ENCODE results near the gene AARS2. TPM values are rescaled to one million over a fixed set of nuclear protein-coding genes. Genes with fewer than 3 reads are reported as not detected.
A peak's percentile ranks its signal among the peaks of the same experiment; 100 is the strongest.

AARS2 gene
- total RNA-seq, 1 donor from 2014 or later: 10.6 TPM

DNA sequence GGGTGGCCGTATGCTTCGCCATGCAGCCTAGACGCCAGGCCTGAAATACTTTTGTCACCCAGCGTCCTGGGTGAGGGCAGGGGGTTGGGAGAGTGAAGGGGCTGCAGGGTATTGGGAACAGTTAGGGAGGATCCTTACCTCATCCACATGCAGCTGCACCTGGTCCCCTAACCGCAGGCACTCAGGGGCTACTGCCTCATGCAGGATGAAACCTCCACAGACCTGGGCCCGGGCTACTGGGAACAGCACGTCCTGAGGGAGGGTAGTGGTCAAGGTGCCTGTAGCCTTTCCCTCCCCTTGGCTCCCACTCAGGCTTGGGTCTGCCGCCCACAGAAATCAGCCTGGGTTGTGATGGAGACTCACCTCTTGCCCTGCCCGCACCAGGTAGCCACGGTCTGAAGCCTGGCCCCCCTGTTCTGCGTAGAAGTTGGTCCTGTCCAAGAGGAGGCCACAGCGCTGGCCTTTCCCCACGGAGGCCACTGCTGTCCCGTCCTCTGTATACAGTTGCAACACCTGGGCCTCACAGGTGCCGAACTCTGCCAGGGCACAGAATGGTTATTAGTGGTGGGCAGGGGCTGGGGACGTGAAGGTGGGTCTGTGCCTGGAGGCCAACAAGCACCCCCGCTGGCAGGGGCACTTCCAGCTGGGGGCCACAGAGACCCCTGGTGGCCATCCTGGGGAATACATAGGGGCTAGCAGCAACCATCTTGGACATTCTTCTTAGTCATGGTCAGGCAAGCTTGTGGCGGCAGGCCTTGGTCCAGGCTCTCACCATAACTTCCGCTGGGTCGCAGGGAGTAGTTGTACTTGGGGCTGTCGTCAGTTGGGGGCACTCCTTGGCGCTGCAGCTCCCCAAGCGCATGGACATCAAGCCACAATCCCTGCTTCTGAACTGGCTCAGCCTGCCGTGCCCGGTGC, 8.6 kb downstream of the AARS2 start:
- intact Hi-C loops (cut with DNase I): no loop called here
- DNase-seq (ENCODE audit: missing footprints) (no peak), ATAC-seq (no peak)

DNA sequence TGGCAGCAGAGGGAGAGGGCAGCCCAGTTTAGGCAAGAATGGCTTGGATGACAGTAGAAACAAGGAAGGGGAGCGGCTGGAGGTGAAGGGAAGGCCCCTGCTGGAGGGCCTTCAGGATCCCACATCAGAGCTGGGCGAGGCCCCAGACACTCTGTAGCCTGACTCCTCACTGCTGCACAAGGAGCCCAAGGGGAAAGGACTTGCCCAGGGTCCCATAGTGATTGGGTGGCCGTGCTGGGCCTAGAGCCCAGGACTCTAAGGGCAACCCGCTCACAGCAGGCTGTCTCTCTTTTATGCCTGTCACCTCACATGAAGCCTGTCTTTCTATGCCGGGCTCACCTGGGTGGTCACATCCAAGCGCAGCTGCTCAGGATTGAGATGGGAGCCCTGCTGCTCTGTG, 9.3 kb downstream of the AARS2 start:
- DNase-seq (ENCODE audit: missing footprints) (no peak), ATAC-seq (no peak)
- intact Hi-C loops (cut with DNase I): no loop called here

DNA sequence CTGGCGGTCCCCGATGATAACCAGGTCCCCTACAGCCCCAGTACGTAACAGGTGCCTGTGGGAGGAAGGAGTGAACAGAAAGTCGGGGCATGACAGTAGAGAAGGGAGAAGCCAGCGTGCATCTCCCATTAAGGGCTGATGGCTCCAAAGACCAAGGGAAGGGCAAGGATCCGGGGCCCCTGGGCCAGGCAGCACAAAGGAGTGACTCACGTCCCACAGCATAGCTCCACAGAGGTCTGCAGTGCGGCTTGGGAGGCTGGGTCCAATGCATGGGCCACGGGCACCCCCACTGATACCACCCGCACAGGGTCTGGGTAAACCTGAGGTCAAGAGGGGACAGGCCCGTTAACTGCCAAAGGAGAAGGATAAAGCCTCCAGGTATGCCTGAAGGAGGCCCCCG, 10.3 kb downstream of the AARS2 start:
- ATAC-seq (no peak), DNase-seq (ENCODE audit: missing footprints) (no peak)
- intact Hi-C loops (cut with DNase I): no loop called here

DNA sequence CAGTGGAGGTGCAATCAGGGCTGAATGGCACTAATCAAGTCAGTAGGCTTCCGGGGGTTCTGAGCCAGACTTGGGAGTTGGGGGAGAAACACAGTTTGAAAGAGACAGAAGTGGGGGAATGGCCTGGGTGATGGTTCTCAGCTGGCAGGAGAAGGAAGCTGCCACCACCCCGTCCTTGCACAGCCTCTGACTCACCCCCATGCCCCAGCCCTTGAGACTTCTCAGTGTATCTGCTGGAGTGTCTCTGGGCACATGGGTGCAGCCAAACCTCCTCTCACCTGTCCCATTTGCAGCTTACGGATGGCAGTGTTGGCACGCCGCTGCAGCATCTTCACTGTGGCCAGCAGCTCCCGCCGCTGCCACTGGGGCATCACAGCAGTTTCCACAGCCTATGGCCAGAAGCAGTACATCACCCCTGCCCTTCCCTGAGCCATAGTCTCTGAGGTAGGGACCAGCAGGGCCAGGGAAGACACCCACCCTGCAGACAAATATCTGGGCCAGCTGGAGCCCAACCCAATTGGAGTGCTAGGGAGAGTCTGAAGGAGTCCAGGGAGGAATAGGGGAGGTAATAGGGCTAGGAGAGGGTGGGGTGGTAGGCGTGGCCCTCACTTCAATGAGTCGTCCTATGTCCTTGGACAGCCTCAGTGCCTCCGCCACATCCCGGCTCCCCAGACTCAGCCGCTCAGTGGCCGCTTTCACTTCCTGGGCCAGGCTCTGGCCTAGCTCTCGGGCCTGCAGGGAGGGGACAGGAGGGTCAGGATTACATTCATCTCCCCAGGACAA, 11.2 kb downstream of the AARS2 start:
- DNase-seq (ENCODE audit: missing footprints): no peak
- no peak for ATAC-seq
- intact Hi-C loops (cut with DNase I): no loop called here

DNA sequence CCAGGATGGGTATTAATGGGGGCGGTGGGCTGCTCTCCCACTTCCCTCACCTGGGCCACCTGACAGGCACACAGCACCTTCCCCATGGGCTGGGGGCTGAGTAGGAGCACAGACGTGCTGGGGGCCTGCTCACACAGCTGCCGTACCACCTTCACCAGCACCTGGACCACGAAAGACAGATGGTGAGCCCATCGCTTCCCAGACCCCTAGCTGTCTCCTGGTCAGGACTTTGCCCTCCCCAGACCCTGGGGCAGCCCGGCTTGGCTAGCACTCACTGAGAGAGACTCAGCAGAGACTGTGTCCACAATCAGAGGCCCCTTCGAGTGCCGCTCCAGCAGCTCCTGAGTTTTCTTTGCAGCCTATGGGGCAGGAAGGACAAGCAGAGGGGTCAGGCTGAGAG, 12.0 kb downstream of the AARS2 start:
- no peak for DNase-seq (ENCODE audit: missing footprints)
- ATAC-seq: no peak
- intact Hi-C loops (cut with DNase I): no loop called here

DNA sequence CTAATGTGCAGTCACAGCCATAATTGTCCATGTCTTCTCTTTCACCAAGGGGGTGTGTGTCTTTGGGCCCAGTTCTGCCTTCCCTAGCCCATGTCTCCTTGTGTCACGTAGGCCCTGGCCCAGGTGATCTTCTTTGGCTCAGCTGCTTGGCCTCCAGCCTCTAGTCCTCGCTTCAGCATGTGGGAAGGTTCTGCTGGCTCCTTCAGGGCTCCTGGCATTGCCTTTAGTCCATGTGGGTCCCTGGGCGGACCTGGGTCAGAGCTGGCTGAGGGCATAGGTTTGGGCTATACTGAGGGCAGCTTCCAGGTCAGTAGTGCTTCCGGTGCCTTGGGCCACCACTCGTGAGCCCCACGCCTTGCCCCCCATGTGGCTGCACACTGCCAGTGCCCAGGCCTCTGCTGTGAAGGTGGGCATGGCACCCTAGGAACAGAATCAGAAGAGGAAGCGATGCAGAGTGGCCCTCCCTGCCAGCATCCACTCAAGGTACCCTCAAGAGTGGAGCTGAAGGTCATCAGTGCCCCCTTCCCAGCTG, 12.8 kb downstream of the AARS2 start:
- intact Hi-C loops (cut with DNase I): no loop called here
- DNase-seq (ENCODE audit: missing footprints) (no peak), ATAC-seq (no peak)

DNA sequence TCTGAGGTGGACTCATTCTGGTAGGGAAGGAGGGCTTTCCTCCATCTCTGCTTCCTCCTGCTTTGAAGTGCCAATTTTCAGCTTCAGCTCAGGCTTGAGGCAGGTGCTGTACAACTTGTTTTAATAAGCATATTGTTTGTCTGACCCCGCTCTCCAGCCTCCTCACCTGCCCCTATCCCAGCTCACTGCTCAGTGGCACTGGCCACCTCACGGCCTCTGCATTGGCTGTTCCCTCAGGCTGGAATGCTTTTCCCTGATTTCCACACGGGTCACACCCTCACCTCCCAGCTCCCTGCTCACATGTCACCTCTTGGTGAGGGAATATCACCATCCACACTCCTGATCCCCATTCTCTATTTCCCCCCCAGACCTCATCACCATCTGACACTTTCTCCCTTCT, 14.3 kb downstream of the AARS2 start:
- ATAC-seq (no peak), DNase-seq (ENCODE audit: missing footprints) (no peak)
- intact Hi-C loops (cut with DNase I): no loop called here

DNA sequence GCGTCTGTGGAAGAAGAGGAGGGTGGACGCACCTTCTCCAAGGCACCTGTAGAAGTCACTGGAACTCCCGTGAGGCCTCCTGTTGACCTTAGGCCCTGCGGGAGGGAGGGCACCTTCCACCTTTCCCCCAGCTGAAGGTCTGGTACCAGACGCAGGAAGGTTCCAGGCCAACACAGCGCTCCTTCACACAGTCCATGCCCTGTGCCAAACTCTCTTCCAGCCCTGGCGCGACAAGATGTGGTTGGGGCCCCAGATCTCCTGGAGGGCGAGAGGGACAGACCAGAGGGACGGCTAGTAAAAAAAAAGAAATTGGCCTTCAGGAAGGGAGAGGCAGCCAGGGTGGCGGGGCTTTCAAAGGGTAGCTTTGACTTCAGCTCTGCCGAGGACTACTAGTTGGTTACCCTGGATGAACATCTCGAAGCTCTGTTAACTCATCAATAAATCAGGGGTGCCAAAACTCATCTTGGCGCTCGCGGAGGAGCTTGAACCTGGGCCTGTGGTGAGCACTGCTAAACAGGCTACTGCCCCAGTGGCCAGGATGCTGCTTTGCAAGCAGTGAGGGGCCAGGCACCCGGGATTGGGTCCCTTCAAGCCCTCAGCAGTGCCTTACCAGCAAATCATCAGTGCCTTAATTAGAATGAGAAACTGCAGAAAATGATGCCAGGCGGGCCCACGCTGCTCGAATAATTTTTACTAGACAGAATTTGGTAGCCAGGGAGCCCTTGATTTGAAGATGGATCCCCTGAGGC, 14.9 kb downstream of the AARS2 start:
- DNase-seq (ENCODE audit: missing footprints) (no peak), ATAC-seq (peak; percentile 1)
- intact Hi-C loops (cut with DNase I): no loop called here

DNA sequence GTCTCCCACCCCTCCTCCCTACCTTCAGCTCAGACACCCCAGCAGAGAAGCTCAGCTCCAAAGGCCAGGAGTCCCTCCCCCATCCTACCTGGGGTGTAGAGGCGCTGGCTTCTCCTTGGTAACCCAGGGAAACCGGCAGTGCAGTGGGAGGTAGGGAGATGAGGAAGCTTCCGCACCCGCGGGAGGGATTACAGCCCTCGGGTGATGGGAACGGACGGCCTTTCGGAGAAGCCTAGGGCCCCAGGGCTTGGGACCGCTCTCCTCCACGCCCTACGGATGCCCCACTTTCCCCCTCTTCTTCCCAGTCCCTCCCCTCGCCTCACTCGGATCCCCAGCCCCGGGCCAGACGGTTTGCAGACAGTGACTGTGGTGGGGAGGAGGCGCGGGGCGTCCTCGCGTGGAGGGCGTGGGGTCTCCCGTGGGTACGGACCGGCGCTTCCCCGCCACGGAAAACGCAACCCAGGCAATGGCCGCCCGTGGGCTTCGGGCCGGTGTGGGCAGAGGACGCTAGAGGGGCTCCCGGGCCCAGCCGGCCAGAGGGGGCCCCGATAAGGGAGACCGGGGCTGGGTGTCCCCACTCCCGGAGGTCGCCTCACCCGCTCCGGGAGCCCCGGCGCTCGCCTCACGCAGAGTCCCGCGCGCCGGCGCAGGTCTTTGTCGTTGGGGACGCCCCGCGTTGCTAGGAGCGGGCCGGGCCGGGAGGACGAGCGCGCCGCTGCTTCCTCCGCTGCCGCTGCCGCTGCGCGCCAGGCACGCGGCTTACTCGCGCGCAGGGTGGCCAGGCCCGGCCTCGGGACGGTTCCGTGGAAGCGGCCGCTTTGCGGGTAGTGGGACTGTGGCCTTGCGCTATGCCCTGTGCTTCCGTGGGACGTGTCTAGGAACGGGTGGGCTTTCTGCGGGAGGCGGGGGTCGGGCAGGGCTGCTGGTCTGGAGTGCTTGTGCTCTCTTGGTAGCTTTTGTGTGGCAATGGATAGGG, 15.8 kb downstream of the AARS2 start:
- intact Hi-C loops (cut with DNase I): no loop called here
- ATAC-seq (peak; percentile 68), DNase-seq (ENCODE audit: missing footprints) (no peak)

DNA sequence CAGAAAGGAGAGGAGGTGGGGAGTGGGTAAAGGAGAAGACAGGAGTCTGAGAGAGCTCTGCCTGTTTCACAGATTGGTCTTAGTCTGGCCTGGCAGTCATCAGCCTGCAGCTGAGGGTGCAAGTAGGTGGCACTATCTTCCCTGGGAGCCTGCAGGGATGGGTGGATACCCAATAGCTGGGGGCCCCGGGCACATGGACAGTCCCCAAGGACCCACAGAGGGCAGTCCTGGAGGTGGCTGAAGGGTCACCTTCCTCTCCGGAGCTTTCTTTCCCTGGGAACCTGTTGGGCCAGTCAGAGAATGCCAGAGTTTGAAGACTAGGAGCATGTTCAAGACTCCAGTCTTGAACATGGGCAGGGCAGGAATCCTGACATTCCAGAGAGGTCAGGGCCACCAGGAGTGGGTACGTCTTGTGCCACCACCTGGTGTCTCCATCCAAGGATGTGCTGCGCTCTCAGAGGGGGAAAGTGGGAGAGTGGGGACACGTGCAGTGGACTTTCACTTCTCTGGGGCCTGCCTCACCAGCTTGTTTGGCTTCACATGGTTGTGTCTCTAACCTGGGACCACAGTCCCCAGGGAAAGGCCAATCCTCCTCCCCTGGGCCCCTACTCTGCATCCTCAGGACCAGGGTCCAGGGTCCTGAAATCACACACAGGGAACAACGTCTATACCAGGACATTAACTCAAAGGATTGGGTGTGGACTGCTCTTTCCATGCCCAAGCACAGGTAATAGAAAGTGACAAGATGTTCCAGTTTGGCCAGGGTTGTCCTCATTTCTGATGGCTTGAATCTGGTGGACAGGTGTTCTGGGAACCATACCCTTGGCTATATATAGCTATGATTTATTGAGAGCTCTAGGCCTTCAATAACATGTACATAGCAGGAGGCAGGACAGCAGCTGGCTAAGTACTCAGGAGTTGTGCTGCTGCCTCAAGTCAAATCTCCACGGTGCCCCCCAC, 18.0 kb downstream of the AARS2 start:
- ATAC-seq (no peak), DNase-seq (ENCODE audit: missing footprints) (no peak)
- intact Hi-C loops (cut with DNase I): no loop called here

DNA sequence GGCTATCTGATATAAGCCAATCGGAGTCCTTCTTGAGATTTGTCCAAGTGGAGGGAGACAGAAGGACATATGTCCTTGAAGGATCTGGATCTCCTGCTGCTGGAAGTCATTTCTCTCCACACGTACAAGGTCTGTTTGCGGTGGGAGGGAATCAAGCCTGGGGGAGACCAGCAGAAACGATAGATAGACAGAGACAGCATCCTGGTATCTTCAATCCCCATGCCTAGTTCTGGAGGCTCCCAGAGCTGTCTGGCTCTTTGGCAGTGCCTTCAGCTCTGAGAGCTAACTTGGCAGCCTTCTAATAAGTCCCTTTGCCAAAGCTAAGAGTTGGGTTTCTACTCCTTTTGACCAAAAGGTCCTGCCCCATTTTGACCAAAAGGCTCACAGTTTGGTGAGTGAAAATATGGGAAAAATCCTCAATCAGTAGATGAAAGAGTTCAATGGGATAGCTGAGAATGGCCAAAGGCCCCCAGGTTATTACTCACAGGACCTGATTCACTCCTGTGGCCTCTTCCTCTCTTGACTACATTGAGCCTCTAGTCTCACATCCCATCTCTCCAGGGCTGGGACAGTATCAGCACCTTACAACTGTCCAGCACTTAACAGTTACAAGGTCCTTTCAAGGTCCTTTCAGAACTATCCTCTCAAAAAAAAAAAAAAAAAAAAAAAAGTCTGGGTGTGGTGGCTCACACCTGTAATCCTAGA, 20.3 kb downstream of the AARS2 start:
- intact Hi-C loops (cut with DNase I): no loop called here
- DNase-seq (ENCODE audit: missing footprints) (no peak), ATAC-seq (no peak)

DNA sequence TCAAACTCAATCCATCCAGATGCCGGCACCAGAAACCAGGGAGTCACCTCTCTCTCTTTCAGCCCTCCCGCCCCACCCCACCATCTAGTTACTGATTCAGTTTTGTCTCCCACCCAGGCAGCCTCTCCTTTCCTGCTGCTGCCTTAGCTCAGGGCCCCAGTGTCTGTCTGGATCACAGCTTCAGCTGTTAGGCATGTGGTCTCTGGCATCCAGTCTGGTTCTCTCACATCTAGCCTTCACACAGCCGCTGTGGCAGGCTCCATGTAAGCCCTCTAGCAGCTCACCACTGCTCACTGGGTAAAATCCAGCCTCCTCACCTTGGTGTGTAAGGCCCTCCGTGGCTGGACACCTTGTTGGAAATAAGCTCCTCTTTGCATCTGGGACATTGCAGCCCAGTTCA, 21.3 kb downstream of the AARS2 start:
- ATAC-seq (no peak), DNase-seq (ENCODE audit: missing footprints) (no peak)
- intact Hi-C loops (cut with DNase I): no loop called here

DNA sequence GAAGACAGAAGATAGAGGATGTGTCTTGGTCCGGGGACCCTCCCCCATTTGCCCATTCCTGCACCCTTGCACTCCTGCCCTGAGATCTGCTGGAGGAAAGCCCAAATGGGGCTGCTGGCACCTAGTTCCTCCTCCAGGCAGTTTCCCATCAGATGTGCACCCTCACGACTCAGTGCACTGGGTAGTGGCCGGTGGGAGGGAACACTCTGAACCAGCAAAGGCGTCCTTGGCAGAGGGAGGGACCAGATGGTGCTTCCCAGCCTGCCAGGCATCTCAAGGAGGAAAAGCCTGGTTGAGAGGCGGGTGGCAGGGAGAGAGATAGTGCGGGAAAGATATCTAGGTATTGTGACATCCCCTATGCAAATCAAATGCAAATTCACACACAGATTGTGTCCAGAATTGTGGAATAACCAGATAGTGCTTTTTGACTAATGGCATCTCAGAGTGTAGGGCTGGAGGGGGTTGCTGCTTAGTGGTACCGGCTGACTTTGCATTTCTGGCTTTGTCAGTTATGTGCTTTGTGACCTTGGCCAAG, 23.4 kb downstream of the AARS2 start:
- DNase-seq (ENCODE audit: missing footprints): no peak
- intact Hi-C loops (cut with DNase I): no loop called here
- no peak for ATAC-seq

DNA sequence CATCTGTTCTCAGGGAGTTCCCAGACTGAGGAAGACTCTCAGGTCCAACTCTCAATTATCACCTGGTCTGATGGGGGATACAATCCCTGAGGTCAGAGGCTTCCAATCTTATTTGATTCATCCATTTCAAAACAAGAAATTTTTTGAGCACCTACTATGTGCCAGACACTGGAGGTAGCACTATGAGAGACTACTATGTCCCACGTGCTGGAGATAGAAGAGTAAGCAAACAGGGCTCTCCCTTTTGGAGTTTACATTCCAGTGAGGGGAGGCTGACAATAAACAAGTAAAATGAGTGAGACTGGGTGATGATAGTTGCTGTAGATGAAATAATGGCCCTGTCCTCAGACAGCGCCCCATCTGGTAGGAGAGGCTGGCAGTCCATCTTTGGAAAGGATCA, 26.4 kb downstream of the AARS2 start:
- no peak for ATAC-seq
- no peak for DNase-seq (ENCODE audit: missing footprints)
- intact Hi-C loops (cut with DNase I): no loop called here

DNA sequence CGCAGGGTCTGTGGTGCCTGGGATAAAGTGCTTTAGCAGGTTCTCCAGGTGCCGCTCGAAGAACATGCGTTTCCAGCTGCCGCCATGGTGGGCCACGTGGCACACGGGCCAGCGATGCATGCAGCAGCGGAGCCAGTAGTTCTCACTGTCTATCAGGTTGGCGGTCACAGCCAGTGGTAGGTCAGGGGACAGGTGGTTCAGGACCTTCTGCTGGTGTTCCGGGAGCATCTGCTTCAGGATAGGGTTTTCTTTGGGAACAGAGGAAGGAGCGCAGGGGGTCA, 26.9 kb downstream of the AARS2 start:
- ATAC-seq (no peak), DNase-seq (ENCODE audit: missing footprints) (no peak)
- intact Hi-C loops (cut with DNase I): no loop called here

DNA sequence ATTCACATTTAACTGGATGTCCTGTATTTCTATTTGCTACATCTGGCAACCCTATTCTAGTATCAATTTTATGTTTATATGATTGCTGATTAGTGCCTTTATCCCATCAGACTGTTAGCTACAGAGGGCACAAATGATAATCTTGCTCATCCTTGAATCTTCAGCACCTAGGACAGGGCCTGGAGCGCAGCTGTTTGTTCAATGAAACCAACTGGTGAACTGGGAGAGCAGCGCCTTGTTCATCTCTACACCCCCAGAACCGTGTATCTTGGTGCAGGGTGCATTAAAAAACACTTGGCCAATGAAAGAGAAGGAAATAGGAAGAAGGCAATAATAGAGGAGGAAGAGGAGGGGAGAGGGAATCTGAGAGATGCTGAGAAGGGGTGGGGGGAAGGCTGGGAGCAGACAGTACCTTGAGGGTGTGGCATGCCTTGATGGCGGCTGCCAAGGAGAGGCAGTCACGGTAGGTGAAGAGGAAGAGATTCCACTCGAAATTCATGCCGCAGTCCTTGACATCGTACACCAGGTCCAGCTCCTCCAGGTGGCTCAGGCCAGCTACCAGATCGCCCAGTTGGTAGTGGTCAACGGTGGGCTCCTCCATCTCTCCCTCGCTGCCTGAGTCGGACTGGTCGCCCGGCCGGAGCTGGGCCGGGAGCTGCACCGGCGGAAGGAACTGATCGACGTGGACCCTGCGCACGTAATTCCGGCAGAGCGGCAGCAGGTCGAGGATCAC, 27.4 kb downstream of the AARS2 start:
- intact Hi-C loops (cut with DNase I): no loop called here
- no peak for DNase-seq (ENCODE audit: missing footprints)
- ATAC-seq: no peak
